ENCODE measurements around the gene SIDT2.

Gene SIDT2

GRCh38 chr11:117226388-117227385, 48.1 kb downstream of the SIDT2 start:
- Histone ChIP-seq H3K4me2 (ENCODE audit: low read length) (no peak overlapping the region), H3K27ac (ENCODE audit: low read depth, low read length, poor library complexity, severe bottlenecking) (no peak overlapping the region), H3K27me3 (ENCODE audit: insufficient read depth, low read length) (no peaks in the 10 kb centered on the region), H3K4me1 (ENCODE audit: insufficient read depth, low read length, severe bottlenecking) (peaks cover 17% of the 10 kb centered on the region), H3K9me2 (ENCODE audit: low read depth, low read length) (no peaks in the 10 kb centered on the region), H3K9me3 (ENCODE audit: low read length) (no peaks in the 10 kb centered on the region), H3K36me3 (ENCODE audit: insufficient read depth, low read length) (peaks cover 56% of the 10 kb centered on the region), H4K20me1 (ENCODE audit: insufficient read depth, low read length) (no peaks in the 10 kb centered on the region), H3F3A (ENCODE audit: insufficient read depth, low read length) (no peaks in the 10 kb centered on the region), H3K9ac (ENCODE audit: low read length) (no peak overlapping the region), H3K4me3 (ENCODE audit: low read depth, low read length, poor library complexity, severe bottlenecking) (no peak overlapping the region), H3K79me2 (ENCODE audit: insufficient read depth, low read length) (peaks cover 7% of the 10 kb centered on the region; the same call in 1 of the 2 replicates), H2AFZ (ENCODE audit: low read length) (no peak overlapping the region)
- TF ChIP-seq CTCF (IDR thresholded peaks at IDR 0.05; ENCODE audit: low read length) (peak; percentile 64), EZH2 (IDR thresholded peaks at IDR 0.05; ENCODE audit: borderline replicate concordance, low read length) (no peak)

GRCh38 chr11:117228091-117228490, 49.5 kb downstream of the SIDT2 start:
- Histone ChIP-seq H3K9me2 (ENCODE audit: low read depth, low read length) (no peaks in the 10 kb centered on the region), H2AFZ (ENCODE audit: low read length) (no peak overlapping the region), H3K4me2 (ENCODE audit: low read length) (no peak overlapping the region), H3K4me3 (ENCODE audit: low read depth, low read length, poor library complexity, severe bottlenecking) (no peak overlapping the region), H3K4me1 (ENCODE audit: insufficient read depth, low read length, severe bottlenecking) (peaks cover 18% of the 10 kb centered on the region), H3K9ac (ENCODE audit: low read length) (no peak overlapping the region), H3K79me2 (ENCODE audit: insufficient read depth, low read length) (peaks cover 7% of the 10 kb centered on the region; the same call in 1 of the 2 replicates), H3F3A (ENCODE audit: insufficient read depth, low read length) (no peaks in the 10 kb centered on the region), H3K27ac (ENCODE audit: low read depth, low read length, poor library complexity, severe bottlenecking) (no peak overlapping the region), H4K20me1 (ENCODE audit: insufficient read depth, low read length) (no peaks in the 10 kb centered on the region), H3K27me3 (ENCODE audit: insufficient read depth, low read length) (no peaks in the 10 kb centered on the region), H3K9me3 (ENCODE audit: low read length) (no peaks in the 10 kb centered on the region), H3K36me3 (ENCODE audit: insufficient read depth, low read length) (peaks cover 47% of the 10 kb centered on the region)
- TF ChIP-seq CTCF (IDR thresholded peaks at IDR 0.05; ENCODE audit: low read length): no peak

- H2AFZ ChIP-seq (ENCODE audit: low read length): no peak overlapping the region
- no peak overlapping the region for H3K4me2 ChIP-seq (ENCODE audit: low read length)
- H3K4me3 ChIP-seq (ENCODE audit: low read depth, low read length, poor library complexity, severe bottlenecking): no peak overlapping the region
- H3K27ac ChIP-seq (ENCODE audit: low read depth, low read length, poor library complexity, severe bottlenecking): peak overlapping the region; percentile 77
- H3K9me2 ChIP-seq (ENCODE audit: low read depth, low read length): no peaks in the 10 kb centered on the region
- H4K20me1 ChIP-seq (ENCODE audit: insufficient read depth, low read length): no peaks in the 10 kb centered on the region
- H3K9me3 ChIP-seq (ENCODE audit: low read length): no peaks in the 10 kb centered on the region
- no peaks in the 10 kb centered on the region for H3F3A ChIP-seq (ENCODE audit: insufficient read depth, low read length)
- no peaks in the 10 kb centered on the region for H3K27me3 ChIP-seq (ENCODE audit: insufficient read depth, low read length)
- peaks cover 7% of the 10 kb centered on the region; the same call in 1 of the 2 replicates for H3K79me2 ChIP-seq (ENCODE audit: insufficient read depth, low read length)
- H3K4me1 ChIP-seq (ENCODE audit: insufficient read depth, low read length, severe bottlenecking): peaks cover 31% of the 10 kb centered on the region
- H3K9ac ChIP-seq (ENCODE audit: low read length): no peak overlapping the region
- TF ChIP-seq EZH2 (IDR thresholded peaks at IDR 0.05; ENCODE audit: borderline replicate concordance, low read length): no peak
- H3K36me3 ChIP-seq (ENCODE audit: insufficient read depth, low read length): peaks cover 34% of the 10 kb centered on the region
These were observed 50.9 kb downstream of the SIDT2 start for GRCh38 chr11:117229411-117229810.

All from OCI-LY1 (cell line).